ENCODE results near the gene TMEM223. TPM values are rescaled to one million over a fixed set of nuclear protein-coding genes. Genes with fewer than 3 reads are reported as not detected.

Gene TMEM223
- total and polyA plus RNA-seq, 9 donors: 12.0 to 26.9 (median 13.7) TPM

DNA sequence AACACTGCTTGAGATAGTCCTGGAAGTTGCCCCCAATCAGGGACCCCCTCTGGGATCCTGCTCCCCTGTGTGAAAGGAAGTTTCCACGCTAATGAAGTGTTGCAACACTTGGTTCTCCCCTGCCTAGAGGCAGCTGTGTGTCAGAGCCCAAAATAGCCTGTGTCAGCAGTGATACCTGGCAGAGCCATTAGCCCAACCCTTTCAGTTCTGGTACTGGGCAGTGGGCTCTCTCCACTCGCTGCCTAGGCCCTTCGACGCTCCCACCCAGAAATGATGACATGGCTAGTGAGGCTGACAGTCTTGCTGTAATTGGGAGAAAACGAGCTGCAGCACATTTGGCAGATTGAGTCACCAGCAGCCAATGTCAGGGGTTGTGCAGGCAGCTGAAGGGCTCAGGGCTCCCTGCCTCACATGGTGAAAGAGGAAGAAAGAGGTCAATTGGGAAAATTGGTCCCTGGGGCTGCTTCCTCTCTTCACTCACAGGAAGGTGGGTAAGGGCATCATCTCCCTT, 14.9 kb upstream of the TMEM223 start:
- TF ChIP-seq EP300 (IDR thresholded peaks at IDR 0.05) (no peak), POLR2A (IDR thresholded peaks at IDR 0.05) (no peak)
- TF ChIP-seq, protein P1, sequence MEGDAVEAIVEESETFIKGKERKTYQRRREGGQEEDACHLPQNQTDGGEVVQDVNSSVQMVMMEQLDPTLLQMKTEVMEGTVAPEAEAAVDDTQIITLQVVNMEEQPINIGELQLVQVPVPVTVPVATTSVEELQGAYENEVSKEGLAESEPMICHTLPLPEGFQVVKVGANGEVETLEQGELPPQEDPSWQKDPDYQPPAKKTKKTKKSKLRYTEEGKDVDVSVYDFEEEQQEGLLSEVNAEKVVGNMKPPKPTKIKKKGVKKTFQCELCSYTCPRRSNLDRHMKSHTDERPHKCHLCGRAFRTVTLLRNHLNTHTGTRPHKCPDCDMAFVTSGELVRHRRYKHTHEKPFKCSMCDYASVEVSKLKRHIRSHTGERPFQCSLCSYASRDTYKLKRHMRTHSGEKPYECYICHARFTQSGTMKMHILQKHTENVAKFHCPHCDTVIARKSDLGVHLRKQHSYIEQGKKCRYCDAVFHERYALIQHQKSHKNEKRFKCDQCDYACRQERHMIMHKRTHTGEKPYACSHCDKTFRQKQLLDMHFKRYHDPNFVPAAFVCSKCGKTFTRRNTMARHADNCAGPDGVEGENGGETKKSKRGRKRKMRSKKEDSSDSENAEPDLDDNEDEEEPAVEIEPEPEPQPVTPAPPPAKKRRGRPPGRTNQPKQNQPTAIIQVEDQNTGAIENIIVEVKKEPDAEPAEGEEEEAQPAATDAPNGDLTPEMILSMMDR (IDR thresholded peaks at IDR 0.05): no peak
- Histone ChIP-seq H3K4me3 (no peak overlapping the region), H3K4me1 (ENCODE audit: insufficient read depth) (peaks cover 6% of the 10 kb centered on the region), H3K36me3 (no peaks in the 10 kb centered on the region), H3K9me3 (no peaks in the 10 kb centered on the region), H3K27me3 (no peaks in the 10 kb centered on the region), H3K27ac (peak overlapping the region in 1 of 2 donors; percentile 80)
- DNase-seq: peak in 2 of 5 donors; percentile 39 to 52
- WGBS, 3 donors: 73 to 78% (median 74%) methylated on average over 5 of the region's 5 CpGs
- intact Hi-C loops (cut with DNase I): loop anchor here in 1 of 4 donors (5.0 kb wide), 1 partner anchor 766 kb away; no protein-coding TSS in a partner anchor

- peak overlapping the region; percentile 40 to 80 for H3K27ac ChIP-seq
- H3K36me3 ChIP-seq: no peaks in the 10 kb centered on the region
- H3K27me3 ChIP-seq: no peaks in the 10 kb centered on the region
- TF ChIP-seq EP300 (IDR thresholded peaks at IDR 0.05): no peak
- TF ChIP-seq POLR2A (IDR thresholded peaks at IDR 0.05): no peak
- TF ChIP-seq, protein P1 (IDR thresholded peaks at IDR 0.05): no peak
- peaks cover 6% of the 10 kb centered on the region for H3K4me1 ChIP-seq (ENCODE audit: insufficient read depth)
- no peaks in the 10 kb centered on the region for H3K9me3 ChIP-seq
- intact Hi-C loops (cut with DNase I): loop anchor here in 1 of 4 donors (2.0 to 5.0 kb wide), 2 partner anchors 25 to 766 kb away; no protein-coding TSS in a partner anchor
- WGBS, 3 donors: 26 to 43% (median 35%) methylated on average over 12 of the region's 12 CpGs
- H3K4me3 ChIP-seq: peak overlapping the region; percentile 82
- DNase-seq: no peak
Measured at GRCh38 chr11:62805961-62806441, 14.2 kb upstream of the TMEM223 start.

DNA sequence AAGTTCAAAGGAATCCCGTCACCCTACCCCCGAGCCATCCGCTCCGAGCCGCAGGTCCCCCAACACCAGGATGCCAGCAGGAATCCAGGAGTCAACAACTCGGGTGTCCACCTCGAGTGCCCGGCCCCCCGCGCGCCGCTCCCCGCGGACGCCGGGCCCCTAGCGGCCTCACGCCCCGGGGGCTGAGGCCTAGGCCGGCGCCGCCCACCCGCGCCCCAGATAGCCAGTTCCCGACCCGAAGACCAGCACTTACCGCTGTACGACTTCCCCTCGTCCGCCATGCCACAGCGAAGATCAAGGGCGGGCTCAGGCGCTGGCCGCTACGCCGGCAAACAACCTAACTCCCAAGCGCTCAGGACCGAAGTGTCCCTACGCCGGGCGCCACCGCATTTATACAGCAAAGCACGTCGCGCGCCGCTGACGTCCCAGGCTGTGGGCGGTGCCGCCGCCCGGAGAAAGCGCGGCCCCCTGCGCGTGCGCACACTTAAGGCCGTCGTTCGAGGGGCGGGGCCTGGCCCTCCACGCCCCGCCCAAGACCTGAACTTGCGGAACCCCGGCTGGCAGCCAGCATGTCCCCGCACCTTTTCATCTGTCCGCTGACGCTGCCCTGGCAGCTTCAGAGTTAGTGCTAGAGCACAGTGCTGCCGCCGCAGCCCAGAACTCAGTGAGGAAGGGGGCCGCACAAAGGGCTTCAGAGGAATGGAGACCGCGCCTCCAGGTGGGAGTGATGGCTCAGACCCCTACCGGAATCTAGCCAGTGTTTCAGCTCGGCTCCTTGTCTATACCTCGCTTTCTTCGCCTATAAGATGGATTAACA, 13.5 kb upstream of the TMEM223 start, which contains the start of gene NXF1:
Gene NXF1 (minus strand): TSS at position 365 of the 817 bp plus-strand sequence. CDS start 84 bp downstream, at position 281.
- DNase-seq: peak; percentile 93 to 98 (median 97)

More for the DNA sequence above, 13.5 kb upstream of the TMEM223 start, which contains the start of gene NXF1:
- WGBS, 3 donors: 0 to 1% (median 1%) methylated on average over 38 to 77 of the region's 77 CpGs
- intact Hi-C loops (cut with DNase I): loop anchor here in 1 of 4 donors (2.0 to 5.0 kb wide), 2 partner anchors 26 to 767 kb away; no protein-coding TSS in a partner anchor
- Histone ChIP-seq H3K9me3 (no peaks in the 10 kb centered on the region), H3K4me3 (peak within 1 kb of the TSS; percentile 82), H3K36me3 (no peaks in the 10 kb centered on the region), H3K27ac (peak within 1 kb of the TSS; percentile 40 to 80), H3K27me3 (no peaks in the 10 kb centered on the region), H3K4me1 (ENCODE audit: insufficient read depth) (peaks cover 6% of the 10 kb centered on the region)
- TF ChIP-seq POLR2A (IDR thresholded peaks at IDR 0.05) (peak; percentile 99), EP300 (IDR thresholded peaks at IDR 0.05) (peak; percentile 43)
- TF ChIP-seq, protein P1 (IDR thresholded peaks at IDR 0.05): peak in 2 of 3 donors; percentile 53 to 56
